GM18858 (cell line): Measurements from ENCODE around the gene UCK2.

Experiments
- ATAC-seq: cut with Tn5 transposase; IDR thresholded peaks from one replicate; pipeline ENCODE4 v1.9.1; 2021; ENCODE audit not compliant: unreplicated experiment

UCK2 gene

GRCh38 chr1:165833358-165833757 is 5.9 kb downstream of the UCK2 start:
- ATAC-seq = no peak

GRCh38 chr1:165834229-165834628 is 6.8 kb downstream of the UCK2 start:
- no peak for ATAC-seq

GRCh38 chr1:165834881-165835280 is 7.5 kb downstream of the UCK2 start:
- ATAC-seq = no peak

- no peak for ATAC-seq
Observed at GRCh38 chr1:165836664-165837482, 9.5 kb downstream of the UCK2 start.

- ATAC-seq = no peak
Observed at GRCh38 chr1:165837838-165838364, 10.5 kb downstream of the UCK2 start.

- ATAC-seq = no peak
Observed at GRCh38 chr1:165840423-165840822, 13.0 kb downstream of the UCK2 start.

GRCh38 chr1:165841582-165842017 is 14.2 kb downstream of the UCK2 start:
- ATAC-seq = peak; percentile 31

- no peak for ATAC-seq
Observed at GRCh38 chr1:165842023-165842670, 14.7 kb downstream of the UCK2 start.

GRCh38 chr1:165842671-165843129 is 15.3 kb downstream of the UCK2 start:
- ATAC-seq = peak; percentile 67

GRCh38 chr1:165843304-165843703 is 15.9 kb downstream of the UCK2 start:
- no peak for ATAC-seq

GRCh38 chr1:165844114-165844798 is 16.8 kb downstream of the UCK2 start:
- ATAC-seq = no peak

- no peak for ATAC-seq
Observed at GRCh38 chr1:165844933-165845332, 17.5 kb downstream of the UCK2 start.

GRCh38 chr1:165845569-165845968 is 18.2 kb downstream of the UCK2 start:
- no peak for ATAC-seq

- ATAC-seq = peak; percentile 45
Observed at GRCh38 chr1:165845992-165846748, 18.8 kb downstream of the UCK2 start.

- no peak for ATAC-seq
Observed at GRCh38 chr1:165847486-165847885, 20.1 kb downstream of the UCK2 start.

GRCh38 chr1:165849353-165850133 is 22.1 kb downstream of the UCK2 start:
- ATAC-seq = no peak

- peak; percentile 56 for ATAC-seq
Observed at GRCh38 chr1:165851034-165851658, 23.7 kb downstream of the UCK2 start.

- no peak for ATAC-seq
Observed at GRCh38 chr1:165852871-165853270, 25.5 kb downstream of the UCK2 start.

GRCh38 chr1:165853528-165854075 is 26.2 kb downstream of the UCK2 start:
- ATAC-seq = no peak
